GM18507 (cell line): ENCODE data around the gene SERP1.
"Not testable (repeated sequence)": the region's sequence is repeated elsewhere in the genome, so short reads cannot be mapped to it uniquely, and the experiment has no call there.

Source experiments
- DNase-seq: peaks from one replicate; pipeline ENCODE4 v3.0.0; 2011; ENCODE audit warnings: low read depth; ENCODE audit not compliant: insufficient read length; ENCODE audit errors: extremely low spot score
- FAIRE-seq: peaks from 2 replicates; lab custom pipeline; 2011; peaks lifted over from hg19 to GRCh38; lab: Jason Lieb, UNC

Gene SERP1

GRCh38 chr3:150540991-150541390, 5.3 kb downstream of the SERP1 start:
- FAIRE-seq: no peak
- no peak for DNase-seq

DNA sequence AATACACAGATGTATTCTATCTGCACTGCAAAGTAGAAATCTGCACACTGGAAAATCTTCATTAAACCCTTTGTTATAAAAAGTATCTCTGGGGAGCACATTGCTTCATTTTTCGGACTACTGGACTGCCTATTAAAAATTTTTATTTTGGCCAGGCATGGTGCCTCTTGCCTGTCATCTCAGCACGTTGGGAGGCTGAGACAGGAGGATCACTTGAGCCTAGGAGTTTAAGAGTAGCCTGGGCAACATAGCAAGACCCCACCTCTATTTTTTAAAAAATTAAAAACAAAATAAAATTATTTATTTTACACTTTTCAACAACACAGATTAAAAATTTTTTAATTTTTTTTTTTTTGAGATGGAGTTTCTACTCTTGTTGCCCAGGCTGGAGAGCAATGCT, 6.0 kb downstream of the SERP1 start:
- FAIRE-seq: no peak

DNA sequence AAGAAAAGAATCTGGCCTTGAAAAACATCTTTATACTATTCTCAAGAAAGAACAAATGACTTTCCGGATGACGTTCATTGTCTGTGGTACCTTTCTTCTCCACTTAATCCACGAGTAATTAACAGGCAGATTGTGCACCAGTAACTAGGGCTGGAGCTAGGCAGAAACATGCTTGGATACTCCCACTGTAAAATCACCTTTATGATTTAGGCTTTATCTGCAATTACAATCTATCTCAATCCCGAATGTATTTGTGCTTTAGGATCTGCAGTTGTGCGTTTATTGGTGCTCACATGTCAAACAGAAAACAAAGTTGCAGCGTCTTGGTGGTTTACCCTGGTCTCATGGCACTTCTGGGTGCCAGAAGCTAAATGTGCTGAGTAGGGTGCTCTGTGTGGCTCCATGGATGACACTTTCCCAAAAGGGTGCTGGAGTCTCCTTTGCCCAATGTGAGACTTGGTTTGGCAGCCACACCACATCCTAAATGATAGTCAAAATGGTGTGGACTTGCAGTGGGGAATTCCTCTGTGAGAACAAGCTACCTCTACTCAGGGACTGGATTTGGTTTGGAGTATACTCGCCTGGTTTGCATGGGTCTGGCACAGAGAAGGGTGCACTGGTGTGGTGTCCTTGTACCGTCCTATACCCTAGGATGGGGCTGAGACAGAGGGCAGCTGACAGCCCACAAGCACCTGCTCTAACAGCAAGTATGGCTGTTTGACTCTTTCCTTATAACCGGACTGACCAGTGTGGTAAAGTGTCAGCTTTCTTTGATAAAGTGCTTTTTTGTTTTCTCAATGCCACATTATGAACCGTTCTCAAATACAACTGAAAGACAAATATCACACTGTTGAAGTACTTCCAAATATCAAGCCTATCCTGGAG, 7.7 kb downstream of the SERP1 start:
- no peak for DNase-seq
- FAIRE-seq: no peak

More for the DNA sequence above, 6.0 kb downstream of the SERP1 start:
- no peak for DNase-seq

DNA sequence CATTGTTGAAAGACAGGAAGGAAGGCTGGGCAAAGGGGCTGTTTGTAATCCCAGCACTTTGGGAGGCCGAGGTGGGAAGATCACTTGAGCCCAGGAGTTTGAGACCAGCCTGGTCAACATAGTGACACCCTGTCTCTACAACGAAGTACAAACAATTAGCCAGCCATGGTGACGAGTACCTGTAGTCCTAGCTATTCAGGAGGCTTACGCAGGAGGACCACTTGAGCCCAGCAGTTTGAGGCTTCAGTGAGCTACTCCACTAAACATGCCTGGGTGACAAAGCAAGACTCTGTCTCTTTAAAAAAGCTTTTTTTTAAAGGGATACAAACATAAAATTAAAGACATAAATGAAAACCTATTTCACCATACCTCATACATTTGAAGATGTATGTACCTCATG, 11.1 kb downstream of the SERP1 start:
- FAIRE-seq (no peak), DNase-seq (no peak)

DNA sequence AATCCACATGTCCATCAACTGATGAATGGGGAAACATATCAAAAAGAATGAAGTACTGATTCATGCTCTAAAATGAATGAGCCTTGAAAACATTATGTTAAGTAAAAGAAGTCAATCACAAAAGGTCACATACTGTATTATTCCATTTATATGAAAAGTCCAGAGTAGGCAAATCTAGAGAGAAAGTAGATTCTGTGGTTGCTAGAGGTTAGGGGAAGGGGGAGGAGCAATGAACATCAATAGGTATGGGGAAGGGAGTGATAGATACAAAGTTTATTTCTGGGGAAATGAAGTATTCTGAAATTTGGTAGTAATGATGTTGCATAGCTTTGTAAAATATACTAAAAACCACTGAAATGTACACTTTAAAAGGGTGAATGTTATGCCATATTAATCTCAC, 14.5 kb downstream of the SERP1 start:
- FAIRE-seq: no peak

DNA sequence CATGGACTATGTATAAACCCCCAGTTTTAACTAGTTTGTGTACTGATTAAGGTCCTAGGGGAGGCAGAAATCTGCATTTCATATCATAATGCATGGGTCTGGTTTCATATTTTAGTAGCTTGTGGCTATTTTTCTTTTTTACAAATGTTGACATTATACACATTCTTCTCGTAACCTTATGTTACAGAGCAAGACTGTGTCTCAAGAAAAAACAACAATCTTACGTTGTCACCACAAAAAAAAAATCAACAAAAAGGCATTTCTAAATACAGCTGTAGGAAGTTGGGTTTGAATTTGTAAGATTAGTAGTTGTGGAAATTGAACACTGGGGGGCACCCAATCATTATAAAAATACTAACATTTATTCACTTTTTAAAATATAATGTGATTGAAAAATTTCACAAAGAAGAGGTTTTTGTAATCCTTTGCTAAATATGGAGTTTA, 17.9 kb downstream of the SERP1 start:
- DNase-seq: no peak
- FAIRE-seq: peak; percentile 15

More for the DNA sequence above, 14.5 kb downstream of the SERP1 start:
- DNase-seq: no peak

GRCh38 chr3:150527464-150528255, 18.6 kb downstream of the SERP1 start:
- FAIRE-seq: no peak

DNA sequence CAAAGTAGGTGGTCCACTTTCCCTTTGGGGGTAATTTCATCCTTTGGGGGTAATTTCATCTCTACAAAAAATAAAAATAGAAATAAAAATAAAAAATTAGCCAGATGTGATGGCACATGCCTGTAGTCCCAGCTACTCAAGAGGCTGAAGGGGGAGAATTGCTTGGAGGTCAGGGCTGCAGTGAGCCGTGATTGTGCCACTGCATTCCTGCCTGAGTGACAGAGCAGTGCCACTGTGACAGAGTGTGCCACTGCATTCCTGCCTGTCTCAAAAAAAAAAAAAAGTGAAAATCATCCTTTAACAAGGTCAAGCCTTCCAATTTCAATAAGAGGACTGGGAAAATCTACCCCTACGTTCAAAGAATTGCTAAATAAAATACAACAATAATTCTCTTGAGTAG, 22.8 kb downstream of the SERP1 start:
- no peak for FAIRE-seq
- DNase-seq: no peak

More at GRCh38 chr3:150527464-150528255, 18.6 kb downstream of the SERP1 start:
- no peak for DNase-seq

DNA sequence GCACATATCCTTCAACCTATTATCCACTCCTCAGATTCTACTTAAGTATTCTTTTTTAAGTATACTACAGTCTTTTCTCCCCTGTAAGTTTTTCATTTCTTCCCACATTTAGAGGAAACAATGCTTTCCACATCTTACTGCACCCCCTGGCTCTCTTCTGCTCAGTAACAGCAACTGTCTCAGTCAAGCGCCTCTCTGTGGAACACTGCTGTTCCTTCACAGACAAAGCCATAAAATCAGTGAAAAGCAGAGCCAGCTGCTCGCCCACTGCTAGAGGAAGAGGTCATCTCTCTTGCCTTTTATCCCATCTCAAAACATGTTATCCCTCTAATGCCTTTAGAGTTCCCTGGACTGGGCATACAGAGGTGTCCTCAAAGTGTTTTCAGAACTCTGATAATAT, 24.8 kb downstream of the SERP1 start:
- FAIRE-seq (no peak), DNase-seq (no peak)

GRCh38 chr3:150520408-150520807, 25.9 kb downstream of the SERP1 start:
- FAIRE-seq: no peak
- no peak for DNase-seq

- DNase-seq (no peak), FAIRE-seq (no peak)
These were observed 27.3 kb downstream of the SERP1 start for GRCh38 chr3:150519026-150519425.

- DNase-seq (no peak), FAIRE-seq (no peak)
These were observed 31.1 kb downstream of the SERP1 start for GRCh38 chr3:150515210-150515609.

GRCh38 chr3:150511122-150511821, 35.0 kb downstream of the SERP1 start:
- DNase-seq: no peak
- FAIRE-seq: no peak

GRCh38 chr3:150509780-150510179, 36.5 kb downstream of the SERP1 start:
- DNase-seq: no peak
- FAIRE-seq: no peak

DNA sequence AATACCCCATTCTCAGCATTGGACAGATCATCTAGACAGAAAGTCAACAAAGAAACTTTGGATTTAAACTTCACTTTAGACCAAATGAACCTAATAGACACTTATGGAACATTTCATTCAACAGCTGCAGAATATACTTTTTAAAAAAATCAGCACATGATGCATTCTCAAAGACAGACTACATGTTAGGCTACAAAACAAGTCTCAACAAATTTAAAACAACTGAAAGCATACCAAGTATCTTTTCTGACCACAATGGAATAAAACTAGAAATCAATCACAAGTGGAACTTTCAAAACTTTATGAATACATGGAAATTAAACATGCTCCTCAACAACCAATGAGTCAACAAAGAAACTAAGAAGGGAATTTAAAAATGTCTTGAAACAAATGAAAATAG, 37.9 kb downstream of the SERP1 start:
- FAIRE-seq: no peak
- no peak for DNase-seq

DNA sequence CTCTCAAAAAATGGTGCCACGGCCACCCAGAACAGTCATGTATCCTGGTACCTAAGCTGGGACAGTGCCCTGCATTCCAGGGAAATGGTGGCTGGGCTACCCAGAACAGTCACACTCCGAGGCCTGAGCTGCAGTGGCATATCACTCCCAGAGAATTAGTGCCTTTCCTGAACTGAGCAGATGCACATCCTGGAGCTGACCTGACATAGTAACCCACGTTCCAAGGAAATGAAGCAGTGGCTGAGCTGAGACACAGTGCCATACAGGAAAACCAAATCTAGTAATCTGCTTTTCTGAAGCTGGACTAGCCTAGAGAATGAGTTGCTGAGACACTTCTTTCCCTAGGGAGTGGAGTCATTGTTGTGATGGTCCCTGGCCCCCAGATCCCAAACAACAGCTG, 41.8 kb downstream of the SERP1 start:
- FAIRE-seq (no peak), DNase-seq (no peak)

GRCh38 chr3:150503402-150504099, 42.7 kb downstream of the SERP1 start:
- FAIRE-seq: no peak
- DNase-seq: no peak

DNA sequence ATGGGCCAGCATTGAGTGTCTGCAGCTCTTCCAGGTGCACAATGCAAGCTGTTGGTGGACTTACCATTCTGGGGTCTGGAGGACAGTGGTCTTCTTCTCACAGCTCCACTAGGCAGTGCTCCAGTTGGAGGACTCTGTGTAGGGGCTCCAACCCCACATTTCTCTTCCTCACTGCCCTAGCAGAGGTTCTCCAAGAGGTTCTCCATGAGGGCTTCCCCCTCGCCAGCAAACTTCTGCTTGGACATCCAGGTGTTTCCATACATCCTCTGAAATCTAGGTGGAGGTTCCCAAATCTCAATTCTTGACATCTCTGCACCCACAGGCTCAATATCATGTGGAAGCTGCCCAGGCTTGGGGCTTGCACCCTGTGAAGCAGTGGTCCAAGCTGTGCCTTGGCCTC, 45.3 kb downstream of the SERP1 start:
- not testable (repeated sequence) for DNase-seq, FAIRE-seq

- no peak for FAIRE-seq
- no peak for DNase-seq
These were observed 48.3 kb downstream of the SERP1 start for GRCh38 chr3:150497956-150498355.
